Transverse colon (tissue), 4 donors: Measurements from ENCODE around the gene VRTN. TPM values are rescaled to one million over a fixed set of nuclear protein-coding genes. Genes with fewer than 3 reads are reported as not detected.

Experiments used
- DNase-seq: peaks from one replicate; pipeline ENCODE4 v3.0.0-alpha.2; 2019
- H3K27ac ChIP-seq, 4 donors: fragments of 200-600 bp; sonication (generic); 2 replicates each; pipeline ENCODE4 v1.5.1; 2016 to 2018; ENCODE audit warnings: inconsistent platforms in 4 of 4
- H3K27me3 ChIP-seq: fragments of 200-600 bp; sonication (generic); 2 replicates; pipeline ENCODE4 v1.5.1; 2017; ENCODE audit warnings: inconsistent platforms
- H3K36me3 ChIP-seq, 4 donors: fragments of 200-600 bp; sonication (generic); 2 replicates each; pipeline ENCODE4 v1.5.1; 2017 to 2019; ENCODE audit warnings: inconsistent platforms in 4 of 4
- H3K4me1 ChIP-seq, 4 donors: fragments of 200-600 bp; sonication (generic); 2 replicates each; pipeline ENCODE4 v1.5.1; 2017 to 2020; ENCODE audit warnings: inconsistent platforms in 4 of 4
- H3K4me3 ChIP-seq, 4 donors: fragments of 200-600 bp; sonication (generic); 1 replicate in 1 of 4; 2 replicates in 3 of 4; pipeline versions ENCODE4 v1.5.1 to v1.6.1; 2017 to 2019; ENCODE audit warnings: inconsistent platforms in 4 of 4
- H3K9me3 ChIP-seq, 2 donors: fragments of 200-600 bp; sonication (generic); 2 replicates each; pipeline ENCODE4 v1.5.1; 2017 to 2019; ENCODE audit warnings: inconsistent platforms in 2 of 2
- CTCF ChIP-seq, 5 experiments: fragments of 200-600 bp in 3 of 5; fragments of 450-650 bp in 2 of 5; sonication (generic) in 3 of 5; IDR thresholded peaks; 1 replicate in 2 of 5; 2 replicates in 3 of 5; pipeline ENCODE4 v1.5.1; 2016 to 2017; ENCODE audit warnings: antibody characterized with exemption in 5 of 5, inconsistent platforms in 3 of 5, mild to moderate bottlenecking in 2 of 5, moderate library complexity in 1 of 5
- EP300 ChIP-seq: sonication (generic); formaldehyde crosslinking; IDR thresholded peaks from one replicate; pipeline ENCODE4 v1.6.1; 2017; ENCODE audit warnings: antibody characterized with exemption, low read depth
- POLR2A ChIP-seq: fragments of 450-650 bp; IDR thresholded peaks from one replicate; pipeline ENCODE4 v1.6.1; 2016; ENCODE audit warnings: antibody characterized with exemption, mild to moderate bottlenecking, moderate library complexity
- POLR2AphosphoS5 ChIP-seq, 3 donors: sonication (generic); formaldehyde crosslinking; IDR thresholded peaks; one replicate each; pipeline ENCODE4 v1.6.1; 2016; ENCODE audit warnings: antibody characterized with exemption in 3 of 3
- WGBS, 2 donors: methylation state at CpG; one replicate each; pipeline ENCODE4 v1.1.5; 2018; ENCODE audit warnings: low coverage in 1 of 2; 5-methylcytosine and 5-hydroxymethylcytosine counted together
- in situ Hi-C, 4 donors: fragments of 200-750 bp; cut with MboI; loops; one replicate each; pipeline versions ENCODE4 v1.15.0 to v1.15.1; 2017; ENCODE audit warnings: low sequenced_read_pairs in 3 of 4, low pct_ligation_motif_present in 1 of 4, low pct_unique_long_range_greater_than_20kb in 1 of 4
- intact Hi-C: fragments of 100-400 bp; cut with DNase I; formaldehyde crosslinking; loops from one replicate; pipeline ENCODE4 v1.15.1; 2023; ENCODE audit warnings: low total_unique reads
- total RNA-seq, 4 donors: library from RNA; depleted of rRNA; stranded (reverse); fragments of >200 nt; gene quantifications; one replicate each; pipeline ENCODE4 v1.1.0, GENCODE V29; 2016

The VRTN gene
- total RNA-seq, 4 donors from 2014 or later: not detected

- intact Hi-C loops: no loop called here
- TF ChIP-seq POLR2AphosphoS5 (IDR thresholded peaks at IDR 0.05) (peak; percentile 84 to 89 (median 88)), POLR2A (peak; percentile 84), EP300 (no peak), CTCF (IDR thresholded peaks at IDR 0.05) (peak in 3 of 5 experiments; percentile 7 to 31 (median 26))
- Histone ChIP-seq H3K9me3 (no peaks in the 10 kb centered on the region), H3K4me1 (peaks cover 4 to 23% (median 9%) of the 10 kb centered on the region in 4 donors), H3K4me3 (peak within 1 kb of the TSS; percentile 67 to 98 (median 88)), H3K36me3 (peaks cover 0 to 15% (median 0%) of the 10 kb centered on the region in 4 donors), H3K27me3 (no peaks in the 10 kb centered on the region), H3K27ac (peak within 1 kb of the TSS; percentile 86 to 94 (median 89))
- 19 to 25% methylated on average over 26 to 48 of the region's 61 CpGs for WGBS, 2 donors
- peak; percentile 96 for DNase-seq
- in situ Hi-C loops: no loop called here
Measured at GRCh38 chr14:74302634-74303569, 45.4 kb upstream of the VRTN start, which contains the start of gene ABCD4. ABCD4 (minus strand) TSS chr14:74302934; CDS start chr14:74302912, 22 bp downstream.

GRCh38 chr14:74308695-74309094, 39.6 kb upstream of the VRTN start:
- intact Hi-C loops (no loop called here), in situ Hi-C loops (no loop called here)
- Histone ChIP-seq H3K4me1 (no peaks in the 10 kb centered on the region), H3K36me3 (no peaks in the 10 kb centered on the region), H3K27ac (no peak overlapping the region), H3K9me3 (no peaks in the 10 kb centered on the region), H3K27me3 (peaks cover 2% of the 10 kb centered on the region), H3K4me3 (no peak overlapping the region)
- 67 to 82% methylated on average over 1 to 5 of the region's 5 CpGs for WGBS, 2 donors
- TF ChIP-seq POLR2AphosphoS5 (IDR thresholded peaks at IDR 0.05) (no peak), EP300 (no peak), CTCF (IDR thresholded peaks at IDR 0.05) (no peak), POLR2A (no peak)
- DNase-seq: no peak

GRCh38 chr14:74309125-74310022, 38.9 kb upstream of the VRTN start:
- intact Hi-C loops: no loop called here
- Histone ChIP-seq H3K4me3 (no peak overlapping the region), H3K27me3 (peaks cover 2% of the 10 kb centered on the region), H3K27ac (no peak overlapping the region), H3K36me3 (no peaks in the 10 kb centered on the region), H3K4me1 (no peaks in the 10 kb centered on the region), H3K9me3 (no peaks in the 10 kb centered on the region)
- no peak for DNase-seq
- WGBS, 2 donors: 58 to 73% methylated on average over 8 of the region's 8 CpGs
- in situ Hi-C loops: no loop called here
- TF ChIP-seq EP300 (no peak), POLR2A (no peak), POLR2AphosphoS5 (IDR thresholded peaks at IDR 0.05) (no peak), CTCF (IDR thresholded peaks at IDR 0.05) (no peak)

- H3K36me3 ChIP-seq: no peaks in the 10 kb centered on the region
- H3K27me3 ChIP-seq: peaks cover 2% of the 10 kb centered on the region
- no peaks in the 10 kb centered on the region for H3K4me1 ChIP-seq
- no peak for DNase-seq
- H3K27ac ChIP-seq: no peak overlapping the region
- intact Hi-C loops (no loop called here), in situ Hi-C loops (no loop called here)
- 67% methylated on average over 2 of the region's 2 CpGs for WGBS, 2 donors
- no peak for TF ChIP-seq EP300
- no peak for TF ChIP-seq CTCF (IDR thresholded peaks at IDR 0.05)
- TF ChIP-seq POLR2AphosphoS5 (IDR thresholded peaks at IDR 0.05): no peak
- no peak for TF ChIP-seq POLR2A
- no peaks in the 10 kb centered on the region for H3K9me3 ChIP-seq
- no peak overlapping the region for H3K4me3 ChIP-seq
Measured at GRCh38 chr14:74312161-74312560, 36.1 kb upstream of the VRTN start.
